ENCODE measurements around the gene UXS1. TPM values are rescaled to one million over a fixed set of nuclear protein-coding genes. Genes with fewer than 3 reads are reported as not detected.

UXS1 gene
- total RNA-seq, 1 experiment from 2014 or later, result 46.3 TPM

DNA sequence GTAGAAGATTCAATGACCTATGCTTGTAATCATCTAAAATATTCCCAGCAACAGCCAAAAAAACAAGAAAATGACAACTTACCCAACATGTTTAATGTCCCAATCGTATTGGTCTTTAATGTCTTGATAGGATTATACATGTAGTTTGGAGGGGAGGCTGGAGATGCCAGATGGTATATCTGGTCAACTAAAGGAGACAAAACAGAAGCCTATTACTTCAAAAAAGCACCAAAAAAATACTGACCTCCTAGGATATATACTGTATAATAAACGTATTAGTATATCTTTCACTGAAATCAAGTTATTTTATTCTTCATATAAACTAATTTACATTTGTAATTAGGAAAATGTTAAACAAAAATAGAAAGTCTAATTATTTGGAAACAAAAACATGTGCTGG lies 64.5 kb downstream of the UXS1 start:
- no peak for DNase-seq
- no peaks in the 10 kb centered on the region for H4K20me1 ChIP-seq (ENCODE audit: control insufficient read depth, insufficient read depth, insufficient read length)
- no peak overlapping the region for H3K27ac ChIP-seq (ENCODE audit: insufficient read length, low read depth, low read length)
- peaks cover 2% of the 10 kb centered on the region for H3K23me2 ChIP-seq (ENCODE audit: insufficient read length, low read depth, low read length, poor library complexity, severe bottlenecking)
- H3K56ac ChIP-seq (ENCODE audit: insufficient read length, low read depth, low read length), result no peak overlapping the region
- TF ChIP-seq CTCF (conservative IDR thresholded peaks at IDR 0.05), result no peak
- H3K23ac ChIP-seq (ENCODE audit: insufficient read length, low read depth, low read length), result no peak overlapping the region
- H3K14ac ChIP-seq (ENCODE audit: insufficient read depth, low read length), result no peak overlapping the region
- Mint-ChIP-seq H3K4me1 (peaks cover 11 to 13% of the 10 kb centered on the region in 2 experiments), H3K9me3 (no peaks in the 10 kb centered on the region), H3K4me3 (no peak overlapping the region; a peak in 1 of 5 replicates), H3K36me3 (ENCODE audit: insufficient read depth in 1 of 3, low read depth in 3 of 3) (peaks cover 14 to 39% (median 37%) of the 10 kb centered on the region in 3 experiments; a peak in 6 of 7 replicates), H3K27me3 (ENCODE audit: low read depth) (no peaks in the 10 kb centered on the region), H3K27ac (no peak overlapping the region)
- H2BK20ac ChIP-seq (ENCODE audit: low read depth, low read length, poor library complexity, severe bottlenecking), result no peak overlapping the region
- H3K79me1 ChIP-seq (ENCODE audit: insufficient read depth, low read depth, low read length, poor library complexity, severe bottlenecking), result peaks cover 6% of the 10 kb centered on the region
- no peak overlapping the region for H3K18ac ChIP-seq (ENCODE audit: insufficient read length, low read depth, low read length)
- H3K79me2 ChIP-seq (ENCODE audit: insufficient read depth, low read length), result no peaks in the 10 kb centered on the region; the same call in 1 of the 2 replicates
- H2BK15ac ChIP-seq (ENCODE audit: low read depth, low read length), result no peak overlapping the region
- no peak overlapping the region for H3T11ph ChIP-seq (ENCODE audit: low read length)
- H4K5ac ChIP-seq (ENCODE audit: insufficient read length, low read depth, low read length), result no peak overlapping the region
- H3K9me3 ChIP-seq (ENCODE audit: control insufficient read depth, low read depth, low read length), result no peaks in the 10 kb centered on the region
- no CpG with 5 or more reads among the region's 2 CpGs for WGBS (ENCODE audit: extremely low coverage, insufficient read length, low lambda C conversion rate)
- H2BK5ac ChIP-seq (ENCODE audit: insufficient read length, low read length), result no peak overlapping the region
- no peak overlapping the region for H2BK120ac ChIP-seq (ENCODE audit: low read depth, low read length, poor library complexity, severe bottlenecking)
- H3K4me2 ChIP-seq (ENCODE audit: insufficient read depth, insufficient read length, low read length), result no peak overlapping the region
- H2AFZ ChIP-seq (ENCODE audit: low read length), result no peak overlapping the region
- no peak overlapping the region for H2BK12ac ChIP-seq (ENCODE audit: insufficient read length, low read depth, low read length)
- H4K91ac ChIP-seq (ENCODE audit: insufficient read length, low read depth, low read length), result no peak overlapping the region
- H3K27me3 ChIP-seq (ENCODE audit: insufficient read depth, low read length), result no peaks in the 10 kb centered on the region
- H3K4ac ChIP-seq (ENCODE audit: low read depth, low read length), result no peak overlapping the region
- peaks cover 4% of the 10 kb centered on the region for H3K4me1 ChIP-seq (ENCODE audit: insufficient read depth, low read length)
- no peak overlapping the region for H4K8ac ChIP-seq (replicated peaks; ENCODE audit: insufficient read length, low read depth, low read length)
- no peak overlapping the region for H3K9ac ChIP-seq (ENCODE audit: extremely low read depth, insufficient read length, low read length)
- H2AK5ac ChIP-seq (ENCODE audit: insufficient read length, low read length), result no peak overlapping the region
